Bronchial epithelial cell (primary cell): ENCODE data around the gene FAM234B. TPM values are rescaled to one million over a fixed set of nuclear protein-coding genes. Genes with fewer than 3 reads are reported as not detected.
A peak's percentile ranks its signal among the peaks of the same experiment; 100 is the strongest.

ENCODE experiments used
- DNase-seq: peaks from one replicate; pipeline ENCODE4 v3.0.0-alpha.2; 2010; ENCODE audit warnings: low read depth
- FAIRE-seq: peaks from 2 replicates; lab custom pipeline; 2011; peaks lifted over from hg19 to GRCh38; lab: Jason Lieb, UNC
- H3K27me3 ChIP-seq: 2 replicates; pipeline ENCODE4 v1.5.1; 2011; ENCODE audit warnings: low read length; ENCODE audit not compliant: control insufficient read depth, insufficient read depth
- H3K36me3 ChIP-seq: 2 replicates; pipeline ENCODE4 v1.5.1; 2011; ENCODE audit warnings: low read length; ENCODE audit not compliant: control insufficient read depth, insufficient read depth
- H3K4me3 ChIP-seq: 2 replicates; pipeline ENCODE4 v1.5.1; 2011; ENCODE audit warnings: mild to moderate bottlenecking, low read depth, low read length, control low read depth
- CTCF ChIP-seq: IDR thresholded peaks from 2 replicates; pipeline ENCODE4 v1.5.1; 2011; ENCODE audit warnings: mild to moderate bottlenecking, moderate library complexity, low read length, control low read depth, inconsistent platforms; ENCODE audit not compliant: insufficient read depth, severe bottlenecking
- total RNA-seq: library from RNA; depleted of rRNA; stranded (reverse); fragments of >200 nt; gene quantifications from 2 replicates; pipeline ENCODE4 v1.2.1, GENCODE V29; 2014

Gene FAM234B
- total RNA-seq, 1 donor from 2014 or later, result 2.4 TPM

DNA sequence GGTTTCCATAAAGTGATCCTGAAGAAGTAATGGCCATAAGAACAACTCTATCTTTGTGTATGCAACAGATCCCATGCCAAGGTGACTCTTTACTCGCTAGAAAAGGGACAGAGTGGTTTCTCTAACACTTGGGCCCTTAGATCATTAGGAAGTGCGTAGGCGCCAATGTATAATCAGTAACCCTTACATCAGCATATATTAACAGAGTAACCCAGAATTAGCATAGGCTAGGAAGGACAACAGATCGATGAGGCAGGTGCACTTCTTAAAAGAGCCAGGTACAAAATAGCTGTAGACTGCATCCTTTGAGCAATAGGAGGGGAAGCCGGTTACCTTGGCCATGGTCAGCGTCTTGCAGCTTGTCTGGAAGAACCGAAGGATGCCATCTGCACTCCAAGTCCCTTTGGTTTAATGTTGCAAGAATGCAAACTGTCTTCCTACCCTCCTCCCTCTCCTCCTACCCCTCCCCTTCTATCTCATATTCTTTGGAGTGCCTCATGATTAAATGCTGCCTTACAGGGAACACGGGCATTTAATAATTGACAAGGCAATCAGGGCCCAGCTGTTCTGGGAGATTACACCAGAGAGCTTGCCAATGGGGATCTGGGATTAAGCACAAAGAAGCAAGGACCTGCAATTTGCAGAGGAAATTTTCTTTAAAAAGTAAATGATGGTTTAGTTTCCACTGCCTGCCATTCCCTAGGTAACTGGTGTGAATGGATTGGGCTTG is 51.2 kb downstream of the FAM234B start:
- Histone ChIP-seq H3K36me3 (no peaks in the 10 kb centered on the region), H3K4me3 (no peak overlapping the region)
- no peak for FAIRE-seq

GRCh38 chr12:13097491-13098011 is 53.4 kb downstream of the FAM234B start:
- H3K4me3 ChIP-seq, result no peak overlapping the region
- DNase-seq (no peak), FAIRE-seq (no peak)
- no peak for TF ChIP-seq CTCF
- H3K36me3 ChIP-seq, result no peaks in the 10 kb centered on the region
- H3K27me3 ChIP-seq, result no peaks in the 10 kb centered on the region

More for the DNA sequence above, 51.2 kb downstream of the FAM234B start:
- no peak for TF ChIP-seq CTCF
- H3K27me3 ChIP-seq, result no peaks in the 10 kb centered on the region
- DNase-seq, result no peak

- Histone ChIP-seq H3K4me3 (no peak overlapping the region), H3K27me3 (no peaks in the 10 kb centered on the region), H3K36me3 (no peaks in the 10 kb centered on the region)
- DNase-seq (peak; percentile 46), FAIRE-seq (no peak)
- no peak for TF ChIP-seq CTCF
These were observed 55.1 kb downstream of the FAM234B start for GRCh38 chr12:13099066-13099843.

GRCh38 chr12:13099844-13100604 is 55.8 kb downstream of the FAM234B start:
- FAIRE-seq (no peak), DNase-seq (peak; percentile 94)

GRCh38 chr12:13100605-13100881 is 56.4 kb downstream of the FAM234B start:
- H3K36me3 ChIP-seq, result no peaks in the 10 kb centered on the region
- FAIRE-seq (no peak), DNase-seq (no peak)
- no peak for TF ChIP-seq CTCF
- no peaks in the 10 kb centered on the region for H3K27me3 ChIP-seq
- H3K4me3 ChIP-seq, result no peak overlapping the region

More at GRCh38 chr12:13099844-13100604, 55.8 kb downstream of the FAM234B start:
- Histone ChIP-seq H3K27me3 (no peaks in the 10 kb centered on the region), H3K36me3 (no peaks in the 10 kb centered on the region), H3K4me3 (no peak overlapping the region)
- TF ChIP-seq CTCF, result no peak
